Measurements from ENCODE around the gene ARRB1. TPM values are rescaled to one million over a fixed set of nuclear protein-coding genes. Genes with fewer than 3 reads are reported as not detected.

Gene ARRB1
- total RNA-seq, 3 donors from 2014 or later, result 31.2 to 64.0 (median 42.3) TPM

DNA sequence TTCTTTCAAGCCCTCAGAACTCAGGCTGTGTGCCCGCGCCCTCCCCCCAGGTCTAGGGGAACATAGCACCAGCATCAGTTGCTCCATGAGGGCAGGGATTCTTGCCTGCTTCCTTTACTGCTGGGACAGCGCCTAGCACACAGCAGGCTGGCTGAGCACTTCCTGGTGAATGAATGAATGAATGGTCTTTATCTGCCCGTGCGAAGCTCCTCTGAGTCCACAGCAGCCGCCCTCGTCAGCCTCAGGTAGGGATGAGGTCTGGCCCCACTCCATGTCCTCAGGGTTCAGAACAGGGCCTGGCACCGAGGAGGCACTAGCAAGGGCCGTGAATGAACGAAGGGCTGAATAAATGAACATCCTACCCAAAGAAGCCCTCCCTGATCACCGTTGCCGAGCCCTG is 27.3 kb downstream of the ARRB1 start:
- peaks cover 11 to 23% of the 10 kb centered on the region in 2 donors for H3K4me1 ChIP-seq
- TF ChIP-seq POLR2AphosphoS5 (IDR thresholded peaks at IDR 0.05) (no peak), POLR2A (IDR thresholded peaks at IDR 0.05) (no peak)
- TF ChIP-seq, protein P1, sequence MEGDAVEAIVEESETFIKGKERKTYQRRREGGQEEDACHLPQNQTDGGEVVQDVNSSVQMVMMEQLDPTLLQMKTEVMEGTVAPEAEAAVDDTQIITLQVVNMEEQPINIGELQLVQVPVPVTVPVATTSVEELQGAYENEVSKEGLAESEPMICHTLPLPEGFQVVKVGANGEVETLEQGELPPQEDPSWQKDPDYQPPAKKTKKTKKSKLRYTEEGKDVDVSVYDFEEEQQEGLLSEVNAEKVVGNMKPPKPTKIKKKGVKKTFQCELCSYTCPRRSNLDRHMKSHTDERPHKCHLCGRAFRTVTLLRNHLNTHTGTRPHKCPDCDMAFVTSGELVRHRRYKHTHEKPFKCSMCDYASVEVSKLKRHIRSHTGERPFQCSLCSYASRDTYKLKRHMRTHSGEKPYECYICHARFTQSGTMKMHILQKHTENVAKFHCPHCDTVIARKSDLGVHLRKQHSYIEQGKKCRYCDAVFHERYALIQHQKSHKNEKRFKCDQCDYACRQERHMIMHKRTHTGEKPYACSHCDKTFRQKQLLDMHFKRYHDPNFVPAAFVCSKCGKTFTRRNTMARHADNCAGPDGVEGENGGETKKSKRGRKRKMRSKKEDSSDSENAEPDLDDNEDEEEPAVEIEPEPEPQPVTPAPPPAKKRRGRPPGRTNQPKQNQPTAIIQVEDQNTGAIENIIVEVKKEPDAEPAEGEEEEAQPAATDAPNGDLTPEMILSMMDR (IDR thresholded peaks at IDR 0.05), result no peak
- H3K4me3 ChIP-seq, result no peak overlapping the region
- H3K9me3 ChIP-seq, result no peaks in the 10 kb centered on the region
- no peaks in the 10 kb centered on the region for H3K27me3 ChIP-seq
- no peaks in the 10 kb centered on the region for H3K36me3 ChIP-seq
- peak overlapping the region in 1 of 2 donors; percentile 45 for H3K27ac ChIP-seq
- no peak for DNase-seq (ENCODE audit: low spot score in 2 of 2)
- intact Hi-C loops (cut with DNase I; ENCODE audit: low total_unique reads), result no loop called here

DNA sequence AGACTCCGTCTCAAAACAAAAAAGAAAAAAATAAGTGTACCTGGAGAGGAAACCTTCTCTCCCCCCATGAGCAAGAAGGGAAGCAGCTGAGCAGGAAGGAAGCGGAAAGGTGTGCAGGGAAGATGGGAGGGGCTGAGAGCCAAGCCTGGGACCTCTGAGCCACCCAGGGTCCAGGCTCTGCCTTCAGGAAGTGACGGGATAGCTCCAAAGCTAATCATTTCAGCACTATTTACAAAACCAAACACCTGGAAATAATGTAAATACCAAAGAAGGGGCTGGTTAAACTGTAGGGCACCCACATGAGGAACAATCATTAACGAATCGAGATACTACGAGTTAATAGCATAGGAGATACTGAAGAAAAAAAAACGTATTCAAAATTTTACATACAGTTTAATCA is 27.9 kb downstream of the ARRB1 start:
- DNase-seq (ENCODE audit: low spot score in 2 of 2), result no peak
- intact Hi-C loops (cut with DNase I; ENCODE audit: low total_unique reads), result no loop called here
- Histone ChIP-seq H3K36me3 (no peaks in the 10 kb centered on the region), H3K9me3 (no peaks in the 10 kb centered on the region), H3K4me1 (peaks cover 11 to 20% of the 10 kb centered on the region in 2 donors), H3K27ac (no peak overlapping the region), H3K27me3 (no peaks in the 10 kb centered on the region), H3K4me3 (no peak overlapping the region)
- TF ChIP-seq, protein P1 (IDR thresholded peaks at IDR 0.05), result no peak
- no peak for TF ChIP-seq POLR2AphosphoS5 (IDR thresholded peaks at IDR 0.05)
- TF ChIP-seq POLR2A (IDR thresholded peaks at IDR 0.05), result no peak

DNA sequence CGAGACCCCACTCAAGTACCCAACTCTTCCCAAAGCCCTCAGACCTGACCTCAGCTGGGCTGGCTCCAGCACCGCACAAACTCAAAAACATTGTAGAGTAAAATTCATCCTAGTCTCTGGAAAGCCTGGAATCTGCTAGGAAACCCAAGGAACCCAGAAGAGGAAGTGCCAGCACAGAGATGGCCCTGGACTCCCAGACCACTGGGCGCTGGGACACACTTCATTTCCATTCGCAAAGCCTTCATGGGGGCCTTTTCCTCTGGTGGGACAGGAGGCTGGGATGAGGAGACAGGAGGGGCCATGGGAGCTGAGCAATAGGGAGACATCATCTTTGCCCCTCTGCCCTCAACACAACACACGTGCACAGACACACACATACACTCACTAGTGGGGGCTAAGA is 30.8 kb downstream of the ARRB1 start:
- intact Hi-C loops (cut with DNase I; ENCODE audit: low total_unique reads), result loop anchor here (2.0 kb wide), 1 partner anchor 158 kb away; no protein-coding TSS in a partner anchor
- Histone ChIP-seq H3K27ac (peak overlapping the region; percentile 61 to 84), H3K36me3 (no peaks in the 10 kb centered on the region), H3K9me3 (no peaks in the 10 kb centered on the region), H3K4me3 (no peak overlapping the region), H3K27me3 (no peaks in the 10 kb centered on the region), H3K4me1 (peaks cover 11 to 18% of the 10 kb centered on the region in 2 donors)
- TF ChIP-seq, protein P1 (IDR thresholded peaks at IDR 0.05), result no peak
- TF ChIP-seq POLR2A (IDR thresholded peaks at IDR 0.05), result no peak
- no peak for TF ChIP-seq POLR2AphosphoS5 (IDR thresholded peaks at IDR 0.05)
- no peak for DNase-seq (ENCODE audit: low spot score in 2 of 2)

DNA sequence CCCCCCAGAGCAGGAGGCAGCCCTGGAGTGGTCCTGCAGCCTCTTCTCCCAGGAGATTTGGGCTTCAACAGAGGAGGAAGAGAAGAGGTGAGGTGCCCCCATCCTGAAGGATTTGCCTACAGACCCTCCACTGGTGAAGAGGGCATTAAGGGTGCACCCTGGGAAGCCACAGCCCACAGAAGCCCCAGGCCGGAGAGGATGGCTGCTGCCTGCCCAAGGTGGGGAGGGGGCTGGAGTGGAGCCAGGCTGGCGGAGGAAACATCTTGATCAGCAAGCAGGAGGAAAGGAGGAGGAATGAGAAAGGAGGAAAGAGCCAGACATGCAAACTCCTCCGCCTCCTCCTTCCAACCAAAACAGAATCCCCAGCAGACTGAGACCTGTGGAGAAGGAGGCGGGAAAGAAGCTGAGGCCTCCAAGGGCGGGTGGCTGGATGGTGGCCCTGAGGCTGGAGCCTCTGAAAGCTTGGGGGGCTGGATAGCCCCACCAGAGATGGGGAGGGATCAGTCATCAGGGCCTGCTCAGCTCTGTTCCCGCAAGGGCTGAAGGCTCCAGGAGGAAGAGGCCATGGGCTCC is 31.3 kb downstream of the ARRB1 start:
- Histone ChIP-seq H3K27me3 (no peaks in the 10 kb centered on the region), H3K27ac (peak overlapping the region; percentile 61 to 84), H3K4me1 (peaks cover 11 to 18% of the 10 kb centered on the region in 2 donors), H3K36me3 (no peaks in the 10 kb centered on the region), H3K9me3 (no peaks in the 10 kb centered on the region), H3K4me3 (no peak overlapping the region)
- no peak for DNase-seq (ENCODE audit: low spot score in 2 of 2)
- intact Hi-C loops (cut with DNase I; ENCODE audit: low total_unique reads), result loop anchor here (2.0 kb wide), 1 partner anchor 157 kb away; no protein-coding TSS in a partner anchor
- TF ChIP-seq POLR2A (IDR thresholded peaks at IDR 0.05), result no peak
- TF ChIP-seq, protein P1 (IDR thresholded peaks at IDR 0.05), result no peak
- no peak for TF ChIP-seq POLR2AphosphoS5 (IDR thresholded peaks at IDR 0.05)

DNA sequence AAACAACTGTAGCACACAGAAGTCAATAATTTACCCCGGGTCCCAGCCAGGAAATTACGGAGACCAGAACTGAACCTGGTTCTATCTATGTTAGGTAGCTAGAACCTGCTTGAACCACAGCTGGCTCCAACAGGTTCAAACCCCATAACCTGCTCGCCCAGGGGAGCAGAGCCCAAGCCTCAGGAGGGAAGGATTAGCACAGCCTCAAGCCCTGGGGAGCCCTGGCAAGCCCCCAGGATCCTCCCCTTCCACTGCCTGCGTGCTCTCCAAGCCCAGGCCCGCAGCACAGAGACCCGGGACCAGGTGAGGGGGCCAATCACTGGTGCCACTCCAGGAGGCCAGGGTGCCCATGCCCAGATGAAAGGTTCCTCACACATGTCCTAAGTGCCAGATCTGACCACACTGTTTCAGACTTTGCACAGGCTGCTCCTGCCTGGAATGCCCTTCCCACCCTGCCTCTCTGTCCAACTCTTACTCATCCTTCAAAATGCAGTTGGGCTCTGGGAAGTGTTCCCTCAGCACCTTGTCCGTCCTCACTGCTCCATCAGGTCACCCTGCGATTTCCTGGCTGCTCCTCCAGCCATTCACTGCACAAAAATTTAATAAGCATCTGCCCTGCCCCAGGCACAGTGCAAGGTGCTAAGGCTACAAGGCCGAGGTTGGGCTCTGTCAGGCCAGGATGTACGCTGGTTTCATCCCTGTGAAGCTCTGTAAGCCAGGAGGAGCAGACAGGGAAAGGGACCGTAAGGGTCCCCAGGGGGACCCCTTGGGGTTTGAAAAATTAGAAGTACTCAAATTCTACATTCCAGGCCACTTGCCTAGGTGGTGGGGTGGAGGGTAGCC is 32.2 kb downstream of the ARRB1 start:
- Histone ChIP-seq H3K36me3 (no peaks in the 10 kb centered on the region), H3K9me3 (no peaks in the 10 kb centered on the region), H3K27me3 (no peaks in the 10 kb centered on the region), H3K4me3 (no peak overlapping the region), H3K27ac (peak overlapping the region; percentile 61 to 84), H3K4me1 (peaks cover 11 to 18% of the 10 kb centered on the region in 2 donors)
- TF ChIP-seq, protein P1 (IDR thresholded peaks at IDR 0.05), result no peak
- TF ChIP-seq POLR2AphosphoS5 (IDR thresholded peaks at IDR 0.05) (no peak), POLR2A (IDR thresholded peaks at IDR 0.05) (no peak)
- no peak for DNase-seq (ENCODE audit: low spot score in 2 of 2)
- intact Hi-C loops (cut with DNase I; ENCODE audit: low total_unique reads), result no loop called here
